ENCODE results near the gene SPATA25. TPM values are rescaled to one million over a fixed set of nuclear protein-coding genes. Genes with fewer than 3 reads are reported as not detected.

The SPATA25 gene
- total and polyA plus RNA-seq, 2 donors (not counting 3 experiments of a cell fraction or from before 2014, with no cell fraction given), result 0.69 to 1.3 TPM

GRCh38 chr20:45925821-45926506 lies 38.5 kb upstream of the SPATA25 start:
- TF ChIP-seq JUN (IDR thresholded peaks at IDR 0.05; ENCODE audit: borderline replicate concordance, insufficient read depth, insufficient read length, low read depth) (no peak), POLR2AphosphoS5 (IDR thresholded peaks at IDR 0.05; ENCODE audit: insufficient read depth, low read depth, low read length) (no peak), FOS (IDR thresholded peaks at IDR 0.05; ENCODE audit: borderline replicate concordance, insufficient read depth, low read length) (no peak), MYC (IDR thresholded peaks at IDR 0.05; ENCODE audit: low read depth, low read length) (no peak), MAX (IDR thresholded peaks at IDR 0.05; ENCODE audit: insufficient read depth, insufficient read length) (no peak), CTCF (IDR thresholded peaks at IDR 0.05; ENCODE audit: extremely low read depth in 1 of 2, insufficient read depth in 1 of 2, low read depth in 1 of 2, low read length in 2 of 2) (no peak), POLR2A (IDR thresholded peaks at IDR 0.05; ENCODE audit: low read depth, low read length) (no peak), EZH2 (IDR thresholded peaks at IDR 0.05; ENCODE audit: borderline replicate concordance, low read depth, low read length, severe bottlenecking) (no peak), GATA2 (IDR thresholded peaks at IDR 0.05; ENCODE audit: insufficient read depth, insufficient read length, low read depth, low read length) (no peak)
- peaks cover 6% of the 10 kb centered on the region for H3K4me1 ChIP-seq (ENCODE audit: control insufficient read depth, extremely low read depth, insufficient read depth, low read length)
- no peak overlapping the region for H2AFZ ChIP-seq (ENCODE audit: low read depth, low read length)
- ChIA-PET CTCF (interaction anchor here (1.0 kb wide), 1 partner anchor 34 kb away, joined by 3 read pairs; no protein-coding TSS in a partner anchor), POLR2A (interaction anchor here (2.8 kb wide), 1 partner anchor 8 kb away, joined by 20 read pairs; the partner anchor contains the start of gene PCIF1)
- no peak overlapping the region for H3K27ac ChIP-seq (ENCODE audit: insufficient read depth, low read depth, low read length)
- no TSS peak for BruUV-seq (replicated peaks)
- H3K36me3 ChIP-seq (ENCODE audit: control insufficient read depth in 2 of 2, extremely low read depth in 1 of 2, insufficient read depth in 2 of 2, low read length in 2 of 2), result no peaks in the 10 kb centered on the region
- intact Hi-C loops (cut with micrococcal nuclease), result no loop called here
- no peaks in the 10 kb centered on the region for H3K9me3 ChIP-seq (replicated peaks; ENCODE audit: control insufficient read depth, insufficient read depth, low read length)
- no peak overlapping the region for H3K4me2 ChIP-seq (ENCODE audit: insufficient read depth, low read length)
- H3K4me3 ChIP-seq (replicated peaks in 1 of 3; ENCODE audit: insufficient read depth in 1 of 3, low read depth in 1 of 3, low read length in 3 of 3), result no peak overlapping the region
- no peaks in the 10 kb centered on the region for H3K27me3 ChIP-seq (ENCODE audit: control insufficient read depth in 2 of 2, insufficient read depth in 2 of 2, low read length in 2 of 2)
- DNase-seq (ENCODE audit: low read depth, low spot score) (no peak), FAIRE-seq (peak; percentile 24)
- H3K9ac ChIP-seq (replicated peaks; ENCODE audit: extremely low read depth, insufficient read depth, low read length), result no peak overlapping the region
- no peaks in the 10 kb centered on the region for H4K20me1 ChIP-seq (replicated peaks; ENCODE audit: control insufficient read depth, extremely low read depth, insufficient read depth, low read length)
- no peaks in the 10 kb centered on the region for H3K79me2 ChIP-seq (ENCODE audit: control insufficient read depth, insufficient read depth, low read length)
- no peaks in the 10 kb centered on the region for H3K9me1 ChIP-seq (replicated peaks; ENCODE audit: control insufficient read depth, extremely low read depth, insufficient read depth, low read length)
- dilution Hi-C loops (cut with MboI; ENCODE audit: extremely low pct_ligation_motif_present, low sequenced_read_pairs), result no loop called here
